HG03575 (cell line): ENCODE data around the gene ZNF681.
"Not testable (repeated sequence)": the region's sequence is repeated elsewhere in the genome, so short reads cannot be mapped to it uniquely, and the experiment has no call there.

Experiments
- ATAC-seq: cut with Tn5 transposase; IDR thresholded peaks from one replicate; pipeline ENCODE4 v1.9.1; 2021; ENCODE audit not compliant: unreplicated experiment, insufficient number of reproducible peaks, low FRiP score; ENCODE audit errors: extremely low read depth

The ZNF681 gene

DNA sequence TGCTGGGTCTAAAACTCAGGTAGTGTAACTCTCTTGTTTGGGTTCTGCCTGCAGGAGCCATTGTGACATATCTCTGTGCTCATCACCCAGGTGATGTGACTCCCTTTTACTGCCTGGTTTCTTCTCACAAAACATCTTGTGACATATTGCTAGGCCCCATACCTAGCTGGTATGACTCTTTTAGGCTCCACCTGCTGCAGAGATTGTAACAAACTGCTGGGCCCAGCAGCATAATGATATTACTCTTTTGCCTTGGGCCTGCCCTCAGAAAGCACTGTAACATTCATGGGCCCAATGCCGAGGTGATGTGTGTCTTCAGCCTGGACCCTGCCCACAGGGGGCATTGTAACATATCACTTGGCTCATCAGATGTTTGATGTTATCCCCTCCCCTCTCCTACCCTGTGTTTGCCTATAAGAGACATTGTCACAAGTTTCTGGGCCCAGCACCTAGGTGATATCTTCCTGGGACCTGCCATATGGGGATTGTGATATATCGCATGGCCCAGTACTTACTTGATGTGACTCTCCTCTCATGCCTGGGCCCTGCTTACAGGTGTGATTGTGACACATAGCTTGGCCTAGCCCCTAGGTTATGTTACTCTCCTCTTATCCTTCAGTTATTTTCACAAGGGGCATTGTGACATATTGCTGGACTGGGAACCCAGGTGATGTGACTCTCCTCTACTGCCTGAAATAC is 18.0 kb upstream of the ZNF681 start:
- ATAC-seq: no peak

DNA sequence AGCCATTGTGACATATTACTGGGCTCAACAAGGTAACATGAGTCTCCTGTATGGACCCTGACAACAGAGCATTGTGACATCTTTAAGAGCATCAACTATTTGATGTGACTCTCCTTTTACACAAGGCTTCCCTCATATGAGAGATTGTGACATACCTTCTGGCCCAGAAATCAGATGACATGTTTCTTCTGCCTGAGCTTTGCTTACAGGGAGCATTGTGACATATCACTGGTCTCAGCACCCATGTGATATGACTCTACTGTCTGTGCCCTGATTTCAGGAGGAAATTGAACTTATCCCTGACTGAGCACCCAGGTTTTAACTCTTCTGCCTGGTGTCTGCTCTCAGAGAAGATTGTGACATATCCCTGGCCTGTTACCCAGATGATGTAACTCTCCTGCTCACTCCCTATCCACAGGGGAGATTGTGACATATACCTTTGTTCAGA is 15.9 kb upstream of the ZNF681 start:
- no peak for ATAC-seq

DNA sequence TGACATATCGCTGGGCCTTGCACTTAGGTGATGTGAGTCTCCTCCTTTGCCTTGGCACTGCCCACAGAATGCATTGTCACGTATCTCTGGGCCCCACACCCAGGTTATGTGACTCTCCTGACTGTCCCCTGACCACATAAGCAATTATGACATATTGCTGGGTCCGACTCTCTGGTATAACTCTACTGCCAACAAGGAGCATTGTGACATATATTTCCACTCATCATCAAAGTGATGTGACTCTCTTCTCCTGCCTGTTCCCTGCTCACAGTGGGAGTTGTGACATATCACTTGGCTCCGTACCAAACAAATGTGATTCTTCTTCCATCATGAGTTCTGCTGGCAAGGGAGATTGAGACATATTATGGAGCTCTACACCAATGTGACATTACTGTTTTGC is 15.4 kb upstream of the ZNF681 start:
- ATAC-seq: no peak

DNA sequence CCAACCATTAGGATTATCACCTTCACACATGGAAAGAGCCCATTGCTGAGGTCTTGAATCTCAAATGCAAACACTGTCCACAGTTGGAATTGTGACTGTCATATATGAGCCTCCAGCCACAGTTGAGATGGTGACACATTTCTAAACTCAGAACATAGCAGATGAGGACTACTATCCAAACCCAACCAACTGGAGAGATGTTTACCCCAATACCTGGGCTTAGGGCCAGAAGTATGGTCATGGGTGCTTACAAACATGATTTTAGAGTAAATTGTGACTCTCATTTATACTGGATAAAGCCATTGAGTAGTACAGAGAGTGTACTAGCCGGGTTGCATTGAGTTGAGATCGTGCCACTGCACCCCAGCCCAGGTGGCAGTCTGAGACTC is 14.0 kb upstream of the ZNF681 start:
- no peak for ATAC-seq

DNA sequence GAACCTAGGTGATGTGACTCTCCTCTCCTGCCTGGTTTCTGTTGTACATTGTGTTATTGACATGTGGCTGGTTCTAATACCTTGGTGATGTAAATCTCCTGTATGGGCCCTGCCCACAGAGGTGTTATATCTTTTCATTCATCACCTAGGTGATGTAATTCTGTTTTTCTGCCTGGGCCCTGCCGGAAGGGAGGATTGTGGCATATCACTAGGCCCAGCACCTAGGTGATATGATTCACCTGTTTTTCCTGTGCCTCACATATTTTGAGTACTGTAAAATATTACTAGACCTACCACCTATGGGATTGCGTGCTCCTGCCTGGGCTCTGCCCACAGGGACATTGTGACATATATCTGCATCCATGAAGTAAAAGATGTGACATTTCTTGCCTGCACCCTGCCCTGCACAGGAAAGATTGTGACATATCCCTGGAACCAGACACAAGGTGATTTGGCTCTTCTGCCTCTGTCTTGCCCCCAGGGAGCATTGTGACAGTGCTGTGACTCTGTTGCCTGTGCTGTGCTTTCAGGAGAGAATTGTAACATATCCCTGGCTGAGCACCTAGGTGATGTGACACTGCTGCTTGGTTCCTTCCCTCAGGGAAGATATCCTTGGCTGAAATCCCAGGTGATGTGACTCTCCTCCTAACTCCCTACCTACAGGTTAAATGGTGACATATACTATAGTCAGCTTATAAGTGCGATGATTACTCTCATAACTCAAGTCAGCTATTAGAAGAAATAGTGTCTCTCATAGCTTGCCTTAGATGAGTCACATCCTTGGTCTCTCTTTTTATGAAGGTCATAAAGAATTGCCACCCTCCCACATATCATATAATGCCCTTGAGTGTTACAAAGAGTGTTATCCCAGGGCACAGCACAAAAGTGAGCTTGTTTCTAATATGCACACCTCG is 13.3 kb upstream of the ZNF681 start:
- no peak for ATAC-seq

DNA sequence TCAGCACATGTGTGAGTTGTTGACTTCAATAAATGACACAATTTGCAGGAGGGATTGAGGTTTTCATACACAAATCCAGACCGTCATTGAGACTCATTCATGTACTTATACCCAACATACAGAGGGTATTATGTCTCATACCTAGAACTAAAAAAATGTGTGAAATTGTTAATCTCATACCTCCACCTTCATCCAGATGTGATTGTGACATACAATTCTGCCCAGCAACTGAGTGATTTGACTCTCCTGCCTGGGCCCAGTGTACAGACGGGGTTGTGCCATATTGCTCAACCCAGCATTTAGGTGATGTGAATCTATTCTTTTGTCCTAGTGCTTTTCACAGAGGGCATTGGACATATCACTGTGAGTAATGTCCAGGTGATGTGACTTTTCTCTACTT is 12.6 kb upstream of the ZNF681 start:
- no peak for ATAC-seq

DNA sequence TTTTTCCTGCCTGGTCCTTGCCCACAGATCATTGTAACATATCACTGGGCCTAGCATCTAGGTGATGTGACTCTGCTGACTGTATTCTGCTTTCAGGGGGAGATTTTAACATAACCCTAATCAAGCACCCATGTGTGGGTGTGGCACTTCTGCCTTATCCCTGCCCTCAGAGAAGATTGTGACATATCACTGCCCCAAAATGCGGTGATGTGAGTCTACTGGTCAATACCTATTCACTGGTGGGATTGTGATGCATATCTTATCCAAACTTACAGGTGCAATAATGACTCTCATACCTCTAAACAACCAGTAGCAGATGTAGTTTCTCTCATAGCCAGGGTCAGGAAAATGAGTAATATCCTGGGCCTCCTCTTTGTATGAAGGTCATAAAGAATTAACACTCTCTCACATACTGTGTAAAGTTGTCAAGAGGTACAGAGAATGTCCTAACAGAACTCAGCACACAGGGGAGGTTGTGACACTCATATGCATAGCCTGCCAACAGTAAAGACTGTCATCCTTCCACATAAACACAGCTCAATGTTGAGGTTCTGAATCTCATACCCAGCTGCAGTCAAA is 12.1 kb upstream of the ZNF681 start:
- ATAC-seq: no peak

DNA sequence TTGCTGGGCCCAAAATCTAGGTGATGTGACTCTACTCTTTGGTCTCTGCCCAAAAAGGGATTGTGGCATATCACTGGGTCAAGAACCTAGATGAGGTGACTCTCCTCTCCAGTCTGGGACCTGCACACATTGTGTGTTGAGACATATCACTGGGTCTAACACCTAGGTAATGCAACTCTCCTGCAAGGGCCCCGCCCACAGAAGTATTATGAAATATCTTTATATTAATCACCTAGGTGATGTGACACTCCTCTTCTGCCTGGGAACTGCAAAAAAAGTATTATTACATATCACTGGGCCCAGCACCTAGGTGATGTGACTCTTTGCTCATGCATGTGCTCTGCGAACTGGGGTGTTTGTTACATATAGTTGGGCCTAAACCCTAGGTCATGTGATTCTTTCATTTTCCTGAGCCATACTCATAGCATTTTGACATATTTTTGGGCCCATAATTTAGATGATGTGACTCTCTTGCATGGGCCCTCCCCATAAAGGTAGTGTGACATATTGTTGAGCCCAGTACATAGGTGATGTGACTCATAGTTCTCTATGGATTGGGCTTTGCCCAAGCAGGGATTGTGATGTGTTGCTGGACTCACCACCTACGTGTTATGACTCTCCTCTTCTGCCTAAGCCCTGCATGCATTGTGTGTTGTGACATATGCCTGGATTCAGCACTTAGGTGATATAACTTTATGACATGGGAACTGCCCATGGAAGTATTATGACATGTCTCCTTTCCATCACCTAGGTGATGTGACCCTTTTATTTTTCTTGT is 11.2 kb upstream of the ZNF681 start:
- ATAC-seq: no peak

DNA sequence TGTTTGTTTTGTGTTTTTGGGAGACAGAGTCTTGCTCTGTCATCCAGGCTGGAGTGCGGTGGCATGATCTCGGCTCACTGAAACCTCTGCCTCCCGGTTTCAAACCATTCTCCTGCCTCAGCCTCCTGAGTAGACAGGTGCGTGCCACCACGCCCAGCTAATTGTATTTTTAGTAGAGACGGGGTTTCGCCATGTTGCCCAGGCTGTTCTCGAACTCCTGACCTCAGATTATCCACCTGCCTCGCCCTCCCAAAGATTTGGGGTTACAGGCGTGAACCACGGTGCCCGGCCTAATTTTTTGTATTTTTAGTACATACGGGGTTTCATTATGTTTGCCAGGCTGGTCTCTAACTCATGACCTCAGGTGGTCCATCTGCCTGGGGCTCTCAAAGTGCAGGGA is 8.3 kb upstream of the ZNF681 start:
- no peak for ATAC-seq

DNA sequence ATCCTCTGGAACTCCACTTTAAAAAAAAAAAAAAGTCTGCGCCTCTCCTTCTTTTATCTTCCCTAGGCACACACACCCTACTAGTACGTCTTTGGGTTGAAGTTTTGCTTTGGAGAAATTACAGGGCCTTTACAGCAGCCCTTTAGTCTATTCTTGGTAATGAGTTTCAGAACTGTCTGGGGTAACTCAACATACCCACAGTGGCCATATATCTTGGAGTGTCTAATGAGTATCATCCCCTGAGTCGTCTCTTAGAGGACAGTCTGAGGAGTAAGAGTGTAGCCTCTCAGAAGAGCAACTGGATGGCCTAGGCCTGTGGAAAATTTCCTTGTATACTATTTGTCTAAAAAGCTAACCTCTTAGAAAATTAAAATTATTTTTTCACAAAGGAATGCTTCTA is 6.1 kb upstream of the ZNF681 start:
- no peak for ATAC-seq

DNA sequence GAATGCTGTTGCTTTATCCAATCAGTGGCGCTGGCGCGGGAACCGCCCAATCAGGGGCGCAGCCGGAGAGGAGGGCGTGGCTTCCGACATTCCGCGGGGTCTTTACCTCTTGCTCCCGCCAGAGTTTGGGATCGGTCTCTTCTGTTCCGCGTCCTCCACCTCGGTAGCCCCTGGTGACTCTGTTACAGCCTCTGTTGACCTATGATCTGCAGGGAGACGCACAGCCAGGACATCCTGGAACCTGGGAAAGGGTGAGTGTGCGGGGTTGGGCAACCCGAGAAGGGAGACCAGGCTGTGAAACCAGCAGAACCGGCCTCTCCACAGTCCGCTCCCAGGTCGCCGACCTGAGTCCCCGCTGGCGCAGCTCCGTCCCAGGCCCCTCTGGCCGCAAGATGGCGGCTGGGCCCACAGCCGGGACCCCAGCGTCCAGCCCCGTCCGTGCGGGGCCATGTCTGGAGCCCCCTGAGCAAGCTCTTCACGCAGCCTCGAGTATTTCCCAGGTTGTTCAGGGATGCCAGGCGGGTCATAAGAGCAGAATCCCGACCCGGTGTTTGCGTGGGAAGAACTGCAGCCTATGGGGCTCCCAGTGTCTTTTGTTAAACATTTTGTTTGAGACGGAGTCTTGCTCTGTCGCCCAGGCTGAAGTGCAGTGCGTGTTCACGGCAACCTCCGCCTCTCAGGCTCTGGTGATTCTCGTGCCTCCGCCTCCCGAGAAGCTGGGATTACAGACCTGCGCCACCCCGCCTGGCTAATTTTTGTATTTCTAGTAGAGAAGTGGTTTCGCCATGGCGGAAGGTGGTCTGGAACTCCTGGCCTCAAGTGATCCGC is 4.4 kb upstream of the ZNF681 start:
- ATAC-seq: no peak

DNA sequence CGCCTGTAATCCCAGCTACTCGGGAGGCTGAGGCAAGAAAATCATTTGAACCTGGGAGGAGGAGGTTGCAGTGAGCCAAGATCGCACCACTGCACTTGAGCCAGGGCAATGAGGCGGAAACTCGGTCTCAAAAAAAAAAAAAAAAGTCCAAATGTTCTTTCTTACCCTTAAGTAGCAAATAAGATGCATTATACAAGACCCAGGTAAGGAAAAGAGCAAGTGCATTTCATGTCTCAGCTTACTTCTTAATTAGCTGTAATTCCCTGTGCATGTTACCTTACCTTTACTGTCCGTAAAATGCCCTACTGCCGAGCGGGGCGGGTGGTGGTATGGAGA is 3.8 kb upstream of the ZNF681 start:
- ATAC-seq: no peak

DNA sequence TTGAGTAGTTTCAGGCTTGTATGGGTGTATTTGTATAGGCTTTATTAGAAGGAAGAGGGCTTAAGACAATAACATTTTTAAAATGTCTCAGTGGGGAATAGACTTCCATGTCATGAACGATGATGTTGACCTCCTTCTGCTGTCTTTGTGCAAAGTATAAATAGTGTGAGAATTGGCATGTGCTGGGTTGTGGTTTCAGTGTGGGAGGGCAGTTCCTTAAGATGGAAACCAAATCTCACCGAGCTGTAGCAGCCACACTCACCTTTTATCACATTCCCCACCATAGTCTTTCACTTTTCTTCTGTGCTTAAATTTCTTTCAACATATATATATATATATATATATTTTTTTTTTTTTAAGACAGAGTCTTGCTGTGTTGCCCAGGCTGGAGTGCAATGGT is 1.6 kb upstream of the ZNF681 start:
- not testable (repeated sequence) for ATAC-seq

DNA sequence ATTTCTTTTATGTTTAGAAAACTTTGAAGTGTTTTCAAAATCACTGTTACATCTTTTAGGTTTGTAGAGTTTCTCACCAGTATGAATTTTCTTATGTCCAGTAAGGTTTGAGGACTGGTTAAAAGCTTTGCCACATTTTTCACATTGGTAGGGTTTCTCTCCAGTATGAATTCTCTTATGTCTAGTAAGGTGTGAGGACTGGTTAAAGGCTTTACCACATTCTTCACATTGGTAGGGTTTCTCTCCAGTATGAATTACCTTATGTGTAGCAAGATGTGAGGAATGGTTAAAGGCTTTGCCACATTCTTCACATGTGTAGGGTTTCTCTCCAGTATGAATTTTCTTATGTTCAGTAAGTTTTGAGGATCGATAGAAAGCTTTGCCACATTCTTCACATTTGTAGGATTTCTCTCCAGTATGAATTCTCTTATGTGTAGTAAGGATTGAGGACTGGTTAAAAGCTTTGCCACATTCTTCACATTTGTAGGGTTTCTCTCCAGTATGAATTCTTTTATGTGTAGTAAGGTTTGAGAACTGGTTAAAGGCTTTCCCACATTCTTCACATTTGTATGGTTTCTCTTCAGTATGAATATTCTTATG is 15.0 kb downstream of the ZNF681 start:
- not testable (repeated sequence) for ATAC-seq

DNA sequence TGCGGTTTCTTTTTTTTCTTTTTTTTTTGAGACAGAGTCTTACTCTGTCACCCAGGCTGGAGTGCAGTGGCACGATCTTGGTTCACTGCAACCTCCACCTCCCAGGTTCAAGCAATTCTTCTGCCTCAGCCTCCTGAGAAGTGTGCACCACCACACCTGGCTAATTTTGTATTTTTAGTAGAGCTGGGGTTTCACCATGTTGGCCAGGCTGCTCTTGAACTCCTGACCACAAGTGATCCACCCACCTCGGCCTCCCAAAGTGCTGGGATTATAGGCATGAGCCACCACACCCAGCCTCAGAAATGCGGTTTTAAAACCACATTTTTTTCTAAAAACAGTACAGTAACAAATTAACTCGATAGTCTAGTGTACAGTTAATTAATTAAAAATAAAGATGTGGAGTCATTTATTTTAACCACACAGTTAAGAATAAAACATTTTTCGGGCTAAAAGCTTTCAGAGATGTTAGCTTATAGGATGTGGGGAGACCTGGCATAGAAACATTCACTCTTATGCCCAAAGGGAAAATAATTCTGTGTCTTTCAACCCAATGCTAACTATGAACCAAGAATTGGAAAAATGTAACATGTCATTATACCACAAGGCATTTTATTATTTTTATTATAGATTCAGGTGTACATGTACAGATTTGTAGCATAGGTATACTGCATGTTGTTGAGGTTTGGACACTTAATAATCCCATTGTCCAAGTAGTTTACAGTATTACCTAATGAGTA is 27.8 kb downstream of the ZNF681 start:
- ATAC-seq: not testable (repeated sequence)

DNA sequence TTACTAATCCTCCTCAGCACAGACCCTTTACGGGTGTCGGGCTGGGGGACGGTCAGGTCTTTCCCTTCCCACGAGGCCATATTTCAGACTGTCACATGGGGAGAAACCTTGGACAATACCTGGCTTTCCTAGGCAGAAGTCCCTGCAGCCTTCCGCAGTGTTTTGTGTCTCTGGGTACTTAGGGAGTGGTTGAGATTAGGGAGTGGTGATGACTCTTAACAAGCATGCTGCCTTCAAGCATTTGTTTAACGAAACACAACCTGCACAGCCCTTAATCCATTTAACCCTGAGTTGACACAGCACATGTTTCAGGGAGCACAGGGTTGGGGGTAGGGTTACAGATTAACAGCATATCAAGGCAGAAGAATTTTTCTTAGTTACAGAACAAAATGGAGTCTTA is 34.5 kb downstream of the ZNF681 start:
- ATAC-seq: not testable (repeated sequence)

DNA sequence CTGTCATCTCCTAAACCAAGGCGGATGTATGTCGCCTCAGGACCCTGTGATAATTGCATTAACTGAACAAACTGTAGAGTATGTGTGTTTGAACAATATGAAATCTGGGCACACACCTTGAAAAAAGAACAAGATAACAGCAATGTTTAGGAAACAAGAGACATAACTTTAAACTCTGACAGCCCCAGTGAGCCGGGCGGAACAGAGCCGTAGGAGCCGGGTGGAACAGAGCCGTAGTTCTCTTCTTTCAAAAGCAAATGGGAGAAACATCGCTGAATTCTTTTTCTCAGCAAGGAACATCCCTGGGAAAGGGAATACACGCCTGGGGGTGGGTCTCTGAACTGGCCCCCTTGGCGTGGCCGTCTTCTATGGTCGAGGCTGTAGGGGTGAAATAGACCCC is 39.9 kb downstream of the ZNF681 start:
- ATAC-seq: no peak

DNA sequence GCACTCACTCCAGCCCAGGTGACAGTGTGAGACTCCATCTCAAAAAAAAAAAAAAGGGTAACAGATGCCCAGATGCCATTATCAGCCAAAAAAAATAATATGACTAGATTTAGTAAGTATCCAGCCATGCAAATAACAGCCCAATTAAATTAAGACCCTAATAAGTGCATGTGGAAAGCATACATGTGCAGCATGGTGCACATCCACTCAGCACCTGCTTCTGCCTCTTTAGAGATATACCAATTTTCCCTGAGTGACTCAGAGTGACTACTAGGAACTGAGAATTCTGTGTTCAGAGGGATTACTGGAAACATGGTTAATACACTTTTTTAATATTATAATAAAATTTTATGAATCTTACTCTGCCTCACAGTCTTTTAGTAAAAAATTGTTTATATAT is 41.9 kb downstream of the ZNF681 start:
- no peak for ATAC-seq
